ENCODE measurements around the gene SLC9C1. TPM values are rescaled to one million over a fixed set of nuclear protein-coding genes. Genes with fewer than 3 reads are reported as not detected.

Gene SLC9C1
- total RNA-seq, 1 experiment from 2014 or later: 0.79 TPM

- Histone ChIP-seq H4K20me1 (ENCODE audit: insufficient read depth) (no peaks in the 10 kb centered on the region), H3K36me3 (ENCODE audit: control insufficient read depth in 1 of 2, insufficient read depth in 2 of 2, low read length in 2 of 2) (no peaks in the 10 kb centered on the region), H3K79me2 (ENCODE audit: insufficient read depth, low read length) (no peaks in the 10 kb centered on the region), H3K4me3 (replicated peaks in 1 of 2; ENCODE audit: low read depth in 1 of 2, low read length in 2 of 2) (no peak overlapping the region), H3K9ac (ENCODE audit: low read length) (no peak overlapping the region), H3K4me2 (ENCODE audit: low read length) (no peak overlapping the region), H3K27ac (ENCODE audit: low read depth, low read length) (no peak overlapping the region), H2AFZ (ENCODE audit: low read depth, low read length, poor library complexity, severe bottlenecking) (peak overlapping the region; percentile 15), H3K9me3 (ENCODE audit: control insufficient read depth in 1 of 2, insufficient read depth in 1 of 2, low read depth in 1 of 2, low read length in 2 of 2) (no peaks in the 10 kb centered on the region), H3K4me1 (ENCODE audit: control insufficient read depth in 1 of 2, insufficient read depth in 2 of 2, low read length in 2 of 2) (no peaks in the 10 kb centered on the region; a peak in 1 of 4 replicates), H3K9me2 (ENCODE audit: insufficient read depth) (no peaks in the 10 kb centered on the region), H3K27me3 (ENCODE audit: insufficient read depth, low read length) (no peaks in the 10 kb centered on the region)
- BruUV-seq (replicated peaks): no TSS peak
- DNase-seq (ENCODE audit: low read depth, low spot score): no peak
- ChIA-PET RAD21 (ENCODE audit: low non-redundant PET in 1 of 2, low total read pairs in 2 of 2, uncharacterized antibody in 2 of 2, unreplicated experiment in 2 of 2) (no interaction called here), POLR2A (interaction anchor here (1.4 kb wide), 1 partner anchor 26 kb away, joined by 4 read pairs; the partner anchor contains the start of gene SLC9C1), CTCF (interaction anchor here (0.9 to 1.8 kb wide), 3 partner anchors 14 to 208 kb away, joined by 3 to 4 read pairs (median 4); no protein-coding TSS in a partner anchor)
- no peak for ATAC-seq
- intact Hi-C loops (cut with micrococcal nuclease): no loop called here
- TF ChIP-seq MAX (IDR thresholded peaks at IDR 0.05) (no peak), CTCF (IDR thresholded peaks at IDR 0.05 in 2 of 3, conservative IDR thresholded peaks at IDR 0.05 in 1 of 3; ENCODE audit: borderline replicate concordance in 1 of 3, insufficient read depth in 1 of 3, low read depth in 2 of 3, low read length in 2 of 3) (no peak), CEBPB (IDR thresholded peaks at IDR 0.05; ENCODE audit: low read depth) (no peak), FOSL1 (IDR thresholded peaks at IDR 0.05; ENCODE audit: low read depth) (no peak), EZH2phosphoT487 (IDR thresholded peaks at IDR 0.05; ENCODE audit: borderline replicate concordance) (no peak)
These were observed 25.7 kb upstream of the SLC9C1 start for GRCh38 chr3:112319516-112320276.

GRCh38 chr3:112315791-112316190 is 21.8 kb upstream of the SLC9C1 start:
- Histone ChIP-seq H3K9me3 (ENCODE audit: control insufficient read depth in 1 of 2, insufficient read depth in 1 of 2, low read depth in 1 of 2, low read length in 2 of 2) (no peaks in the 10 kb centered on the region), H3K4me2 (ENCODE audit: low read length) (no peak overlapping the region), H3K79me2 (ENCODE audit: insufficient read depth, low read length) (no peaks in the 10 kb centered on the region), H3K36me3 (ENCODE audit: control insufficient read depth in 1 of 2, insufficient read depth in 2 of 2, low read length in 2 of 2) (no peaks in the 10 kb centered on the region), H3K4me1 (ENCODE audit: control insufficient read depth in 1 of 2, insufficient read depth in 2 of 2, low read length in 2 of 2) (no peaks in the 10 kb centered on the region; a peak in 1 of 4 replicates), H3K4me3 (replicated peaks in 1 of 2; ENCODE audit: low read depth in 1 of 2, low read length in 2 of 2) (no peak overlapping the region), H3K27ac (ENCODE audit: low read depth, low read length) (no peak overlapping the region), H3K9ac (ENCODE audit: low read length) (no peak overlapping the region), H3K9me2 (ENCODE audit: insufficient read depth) (no peaks in the 10 kb centered on the region), H3K27me3 (ENCODE audit: insufficient read depth, low read length) (no peaks in the 10 kb centered on the region), H4K20me1 (ENCODE audit: insufficient read depth) (no peaks in the 10 kb centered on the region), H2AFZ (ENCODE audit: low read depth, low read length, poor library complexity, severe bottlenecking) (no peak overlapping the region)
- ChIA-PET POLR2A (no interaction called here), RAD21 (ENCODE audit: low non-redundant PET in 1 of 2, low total read pairs in 2 of 2, uncharacterized antibody in 2 of 2, unreplicated experiment in 2 of 2) (no interaction called here), CTCF (interaction anchor here (1.1 to 1.5 kb wide), 2 partner anchors 11 to 22 kb away, joined by 3 to 5 read pairs; partner anchors contain the start of gene SLC9C1)
- no peak for DNase-seq (ENCODE audit: low read depth, low spot score)
- BruUV-seq (replicated peaks): no TSS peak
- ATAC-seq: no peak
- intact Hi-C loops (cut with micrococcal nuclease): no loop called here
- TF ChIP-seq CEBPB (IDR thresholded peaks at IDR 0.05; ENCODE audit: low read depth) (no peak), SP1 (IDR thresholded peaks at IDR 0.05; ENCODE audit: low read depth) (no peak), ZBTB33 (IDR thresholded peaks at IDR 0.05; ENCODE audit: extremely low read depth, insufficient replicate concordance, low read length) (no peak), EZH2phosphoT487 (IDR thresholded peaks at IDR 0.05; ENCODE audit: borderline replicate concordance) (no peak), RAD21 (IDR thresholded peaks at IDR 0.05; ENCODE audit: low read depth) (no peak), ZNF274 (IDR thresholded peaks at IDR 0.05; ENCODE audit: low read depth, low read length) (no peak), SRF (IDR thresholded peaks at IDR 0.05; ENCODE audit: low read depth) (no peak), EZH2 (IDR thresholded peaks at IDR 0.05) (no peak), YY1 (IDR thresholded peaks at IDR 0.05; ENCODE audit: extremely low read depth, insufficient replicate concordance, low read depth, low read length) (no peak)

All from HCT116 (cell line).